ENCODE data around the gene GRM8.

- TF ChIP-seq, protein P1, sequence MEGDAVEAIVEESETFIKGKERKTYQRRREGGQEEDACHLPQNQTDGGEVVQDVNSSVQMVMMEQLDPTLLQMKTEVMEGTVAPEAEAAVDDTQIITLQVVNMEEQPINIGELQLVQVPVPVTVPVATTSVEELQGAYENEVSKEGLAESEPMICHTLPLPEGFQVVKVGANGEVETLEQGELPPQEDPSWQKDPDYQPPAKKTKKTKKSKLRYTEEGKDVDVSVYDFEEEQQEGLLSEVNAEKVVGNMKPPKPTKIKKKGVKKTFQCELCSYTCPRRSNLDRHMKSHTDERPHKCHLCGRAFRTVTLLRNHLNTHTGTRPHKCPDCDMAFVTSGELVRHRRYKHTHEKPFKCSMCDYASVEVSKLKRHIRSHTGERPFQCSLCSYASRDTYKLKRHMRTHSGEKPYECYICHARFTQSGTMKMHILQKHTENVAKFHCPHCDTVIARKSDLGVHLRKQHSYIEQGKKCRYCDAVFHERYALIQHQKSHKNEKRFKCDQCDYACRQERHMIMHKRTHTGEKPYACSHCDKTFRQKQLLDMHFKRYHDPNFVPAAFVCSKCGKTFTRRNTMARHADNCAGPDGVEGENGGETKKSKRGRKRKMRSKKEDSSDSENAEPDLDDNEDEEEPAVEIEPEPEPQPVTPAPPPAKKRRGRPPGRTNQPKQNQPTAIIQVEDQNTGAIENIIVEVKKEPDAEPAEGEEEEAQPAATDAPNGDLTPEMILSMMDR (IDR thresholded peaks at IDR 0.05; ENCODE audit: borderline replicate concordance, extremely low read depth, low read length, poor library complexity, severe bottlenecking): no peak
- no peak for TF ChIP-seq EZH2 (IDR thresholded peaks at IDR 0.05; ENCODE audit: borderline replicate concordance, low read depth, low read length, severe bottlenecking)
Observed at GRCh38 chr7:126398285-126398684, 854.5 kb downstream of the GRM8 start.

All from DND-41 (cell line).